EL (cell line): ENCODE data around the gene NSMCE3.

Source experiments
- DNase-seq: peaks from one replicate; pipeline ENCODE4 v3.0.0-alpha.2; 2016

Gene NSMCE3

DNA sequence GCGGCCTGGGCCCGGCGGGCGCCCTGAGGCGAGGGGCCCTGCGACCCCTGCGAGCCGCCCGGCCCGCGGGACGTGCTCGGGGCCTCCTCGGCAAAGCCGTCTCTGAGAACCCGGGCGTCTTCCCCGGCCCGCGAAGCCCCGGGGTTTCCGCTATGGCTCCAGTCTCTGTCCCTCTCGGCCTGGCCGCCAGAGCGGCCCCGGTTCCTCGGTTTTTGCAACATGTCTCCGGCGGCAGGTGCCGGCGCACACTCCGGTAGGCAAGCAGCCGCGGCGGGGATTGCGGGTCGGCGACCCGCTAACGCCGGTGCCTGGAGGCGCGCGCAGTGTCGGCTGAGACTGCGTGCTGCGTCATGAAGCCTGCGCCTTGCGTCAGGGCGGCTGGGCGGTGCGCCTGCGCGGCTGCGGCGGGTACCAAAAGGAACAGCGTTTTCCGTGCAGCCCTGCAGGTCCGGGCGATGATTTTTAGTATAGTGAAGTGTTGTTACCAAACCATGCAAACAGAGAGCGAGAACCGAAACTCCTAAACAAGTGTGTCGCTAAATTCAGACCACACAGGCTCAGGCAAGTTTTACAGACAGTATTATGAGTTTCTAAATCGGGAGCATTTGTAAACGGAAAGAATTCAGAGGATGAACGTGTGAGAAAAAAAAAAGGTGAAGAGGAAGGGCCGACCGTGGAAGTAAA is at the start of gene NSMCE3:
Gene NSMCE3 (minus strand): TSS at position 338 of the 684 bp plus-strand sequence. CDS start 117 bp downstream, at position 221.
- peak; percentile 85 for DNase-seq

DNA sequence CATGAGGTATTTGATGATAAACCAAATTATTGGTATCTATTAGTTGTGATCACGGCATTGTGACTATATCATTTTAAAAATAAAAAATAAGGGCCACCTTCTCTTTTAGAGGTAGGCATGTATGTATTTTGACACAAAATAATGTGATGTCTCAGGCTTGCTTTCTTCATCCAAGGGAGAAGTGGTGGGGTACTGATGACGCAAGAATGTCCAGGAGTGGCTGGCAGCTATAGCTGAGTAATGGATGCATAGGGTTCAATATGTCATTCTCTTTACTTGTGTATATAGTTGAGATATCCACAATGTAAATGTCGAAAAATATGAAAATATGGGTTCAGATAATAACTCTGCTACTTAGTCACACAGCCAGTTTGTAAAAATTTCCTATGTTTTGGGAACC is 46.8 kb upstream of the NSMCE3 start:
- no peak for DNase-seq

GRCh38 chr15:29312387-29312786 is 42.8 kb upstream of the NSMCE3 start:
- DNase-seq: peak; percentile 53

- DNase-seq: peak; percentile 13
These were observed 42.1 kb upstream of the NSMCE3 start for GRCh38 chr15:29311696-29312095.

- DNase-seq: no peak
These were observed 39.5 kb upstream of the NSMCE3 start for GRCh38 chr15:29309139-29309538.

GRCh38 chr15:29308299-29308698 is 38.7 kb upstream of the NSMCE3 start:
- DNase-seq: no peak

DNA sequence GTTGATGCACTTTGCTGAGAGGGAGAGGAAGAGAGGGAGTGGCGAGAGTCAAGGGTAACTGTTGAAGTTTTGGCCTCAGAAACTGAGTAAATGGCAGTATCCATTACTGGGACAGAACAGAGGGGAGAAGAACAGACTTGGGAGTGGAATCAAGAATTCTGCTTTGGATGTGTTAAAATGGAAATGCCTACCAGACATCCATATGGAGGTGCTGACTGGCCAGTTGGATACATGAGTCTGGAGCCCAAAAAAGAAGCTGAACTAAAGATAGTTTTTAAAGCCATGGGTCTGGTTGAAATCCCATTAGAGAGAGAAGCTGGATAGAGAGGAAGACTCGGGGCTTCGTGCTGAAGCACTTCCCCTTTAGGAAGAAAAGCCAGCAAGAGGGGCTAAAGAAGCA is 35.9 kb upstream of the NSMCE3 start:
- DNase-seq: no peak

DNA sequence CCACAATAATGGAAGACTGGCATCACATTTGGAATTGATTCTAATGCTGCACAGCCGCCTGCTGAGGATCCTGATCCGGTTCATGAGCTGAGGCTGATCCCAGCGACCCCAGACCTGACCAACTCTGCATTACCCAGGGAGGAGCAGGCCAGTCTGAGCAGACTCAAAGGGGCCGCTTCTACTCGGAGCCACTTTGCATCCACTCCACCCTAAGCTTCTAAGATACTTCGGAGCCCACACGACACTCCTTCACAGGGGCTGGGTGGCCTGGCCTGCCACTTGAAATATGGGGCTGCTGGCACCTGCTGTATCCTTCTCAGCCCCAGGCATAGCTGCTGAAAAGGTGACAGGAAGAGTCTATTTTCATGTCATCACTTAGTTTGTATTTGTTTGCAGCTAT is 33.2 kb upstream of the NSMCE3 start:
- DNase-seq: no peak

DNA sequence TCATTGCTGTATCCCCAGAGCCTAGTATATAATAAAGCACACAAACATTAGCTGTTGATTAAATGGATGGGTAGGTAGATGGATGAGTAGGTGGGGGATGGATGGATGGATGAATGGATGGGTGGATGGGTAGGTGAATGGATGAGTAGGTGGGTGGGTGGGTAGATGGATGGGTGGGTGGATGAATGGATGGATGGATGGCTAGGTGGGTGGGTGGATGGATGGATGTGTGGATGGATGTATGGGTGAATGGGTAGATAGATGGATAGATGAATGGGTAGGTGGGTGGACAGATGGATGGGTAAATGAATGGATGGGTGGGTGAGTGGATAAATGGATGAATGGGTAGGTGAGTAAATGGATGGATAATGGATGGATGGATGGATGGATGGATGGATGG is 30.2 kb upstream of the NSMCE3 start:
- DNase-seq: no peak

DNA sequence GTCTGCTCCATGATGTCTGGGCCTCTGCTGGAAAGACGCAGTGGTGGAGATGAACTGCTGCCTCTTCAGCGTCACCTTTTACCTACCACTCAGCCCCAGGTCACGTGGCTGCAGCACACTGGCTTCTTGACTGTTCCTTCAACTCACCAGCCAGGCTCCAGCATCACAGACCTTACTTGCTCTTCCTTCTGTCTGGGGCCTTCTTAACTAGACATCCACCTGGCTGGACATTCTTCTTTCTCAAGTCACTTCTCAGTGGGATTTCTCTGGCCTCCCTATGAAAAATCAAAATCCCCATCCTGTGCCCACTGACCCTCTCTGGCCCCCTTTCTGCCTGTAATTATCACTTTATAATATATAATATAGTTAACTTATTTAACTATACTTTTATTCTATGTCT is 29.7 kb upstream of the NSMCE3 start:
- DNase-seq: no peak

- no peak for DNase-seq
These were observed 25.2 kb upstream of the NSMCE3 start for GRCh38 chr15:29294732-29295325.

- DNase-seq: no peak
These were observed 21.6 kb upstream of the NSMCE3 start for GRCh38 chr15:29291067-29291845.

GRCh38 chr15:29289173-29289572 is 19.6 kb upstream of the NSMCE3 start:
- DNase-seq: no peak

GRCh38 chr15:29285386-29285785 is 15.8 kb upstream of the NSMCE3 start:
- no peak for DNase-seq

- no peak for DNase-seq
These were observed 13.8 kb upstream of the NSMCE3 start for GRCh38 chr15:29283381-29283780.

- DNase-seq: no peak
These were observed 10.9 kb upstream of the NSMCE3 start for GRCh38 chr15:29280514-29280913.

DNA sequence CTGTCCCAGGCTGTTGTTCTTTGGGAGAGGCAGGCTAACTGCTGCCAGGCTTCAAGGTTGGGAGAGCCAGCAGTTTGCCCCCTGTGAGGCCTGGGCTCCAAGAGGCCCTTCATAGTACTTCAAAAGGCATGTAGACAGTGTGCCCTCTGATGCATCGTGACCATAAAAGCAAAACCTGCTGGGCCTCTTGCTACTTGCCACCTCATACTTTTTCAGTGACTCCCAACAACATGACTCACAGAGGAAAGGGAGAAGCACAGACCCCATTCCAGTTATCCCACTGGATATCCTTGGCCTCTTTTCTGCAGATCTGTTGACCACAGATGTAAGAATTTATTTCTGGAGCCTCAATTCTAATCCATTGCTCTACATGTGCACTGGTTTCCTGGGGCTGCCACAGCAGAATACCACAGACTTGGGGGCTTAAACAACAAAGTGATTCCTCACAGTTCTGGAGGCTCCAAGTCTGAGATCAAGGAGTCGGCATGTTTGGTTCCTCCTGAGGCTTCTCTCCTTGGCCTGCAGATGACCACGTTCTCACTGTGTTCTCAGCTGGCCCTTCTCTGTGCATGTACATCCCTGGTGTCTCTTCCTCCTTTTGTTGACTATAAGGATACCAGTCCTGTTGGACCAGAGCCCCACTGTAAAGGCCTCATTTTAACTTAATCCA is 8.9 kb upstream of the NSMCE3 start:
- peak; percentile 95 for DNase-seq

GRCh38 chr15:29276366-29276765 is 6.7 kb upstream of the NSMCE3 start:
- DNase-seq: peak; percentile 56

GRCh38 chr15:29275855-29276254 is 6.2 kb upstream of the NSMCE3 start:
- DNase-seq: no peak

DNA sequence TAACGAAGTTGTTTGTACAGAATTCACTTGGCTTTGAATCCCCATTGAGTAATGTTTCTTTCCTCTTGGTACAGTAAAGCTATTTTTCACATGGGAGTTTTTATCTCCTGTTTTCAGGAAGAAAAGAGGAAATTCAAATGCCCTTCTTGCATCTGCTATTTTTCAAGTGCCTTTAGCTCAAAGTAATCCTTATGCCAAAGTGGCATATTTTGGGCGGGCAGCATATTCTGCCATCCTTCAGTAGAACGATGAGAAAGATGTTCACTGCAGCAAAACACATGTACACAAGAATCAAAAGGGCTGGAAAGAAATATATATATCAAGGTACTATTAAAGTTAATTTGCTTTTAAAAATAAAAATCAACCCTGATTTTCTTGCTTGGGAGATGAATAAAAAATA is 5.3 kb upstream of the NSMCE3 start:
- DNase-seq: no peak

GRCh38 chr15:29272219-29272618 is 2.6 kb upstream of the NSMCE3 start:
- no peak for DNase-seq

- DNase-seq: peak; percentile 64
These were observed 1.4 kb upstream of the NSMCE3 start for GRCh38 chr15:29270976-29271375.

GRCh38 chr15:29270169-29270955 is 740 bp upstream of the NSMCE3 start:
- DNase-seq: peak; percentile 58
